Measurements from ENCODE around the gene TMC1. TPM values are rescaled to one million over a fixed set of nuclear protein-coding genes. Genes with fewer than 3 reads are reported as not detected.

Gene TMC1
- total and polyA plus RNA-seq, 10 of the 15 experiments (the other 5 are each of a cell fraction or from before 2014, with no cell fraction given) = 0.06 to 0.94 (median 0.40) TPM; not detected in 1

DNA sequence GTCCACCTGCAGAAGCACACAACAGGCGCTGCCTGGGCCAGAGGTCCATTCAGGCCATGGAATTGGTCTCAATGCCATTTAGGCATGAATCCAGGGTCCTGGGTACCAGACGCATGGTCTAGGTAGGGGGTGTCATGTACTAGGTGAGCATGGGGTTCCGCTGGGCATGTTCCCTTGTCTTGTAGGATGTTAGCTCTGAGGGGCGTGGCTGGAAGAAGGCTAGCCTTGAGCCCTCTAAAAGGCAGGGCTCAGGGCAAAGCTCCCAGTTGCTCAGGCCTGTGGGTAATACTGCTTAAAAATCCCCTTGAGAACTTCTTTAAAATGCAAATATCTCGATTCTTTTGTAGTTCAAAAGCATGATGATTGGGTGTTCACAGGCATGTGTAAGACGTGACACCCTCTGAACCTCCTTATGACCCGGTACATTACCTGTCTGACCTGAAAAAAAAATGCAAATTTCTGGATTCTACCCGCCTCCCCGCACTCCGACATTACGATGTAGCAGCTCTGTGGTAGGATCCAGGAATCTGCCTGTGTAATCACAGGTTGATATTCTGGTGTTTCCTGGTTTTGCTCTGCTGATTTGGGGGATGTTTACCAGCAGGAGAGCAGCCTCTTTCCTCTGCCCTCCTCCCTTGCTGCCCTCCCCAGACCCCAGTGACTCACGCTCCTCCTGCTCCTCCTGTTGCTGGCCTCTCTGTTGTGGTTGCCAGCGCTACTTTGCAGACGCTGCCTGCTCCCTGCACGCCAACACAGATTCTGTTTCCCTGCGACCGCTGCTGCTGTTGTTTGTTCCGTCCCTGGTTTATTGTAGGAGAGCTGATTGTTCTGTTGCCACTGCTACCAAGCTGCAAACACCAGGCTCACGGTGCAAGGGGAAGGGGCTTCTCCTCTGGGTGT is 5.7 kb downstream of the TMC1 start (continued):
- TF ChIP-seq WRNIP1 (IDR thresholded peaks at IDR 0.05; ENCODE audit: borderline replicate concordance, low read depth, low read length) (no peak), TARDBP (IDR thresholded peaks at IDR 0.05; ENCODE audit: borderline replicate concordance) (peak; percentile 69; the same call in 1 of the 2 replicates), RUNX3 (IDR thresholded peaks at IDR 0.05; ENCODE audit: low read length) (peak; percentile 92), NRF1 (conservative IDR thresholded peaks at IDR 0.05; ENCODE audit: low read depth, low read length) (no peak), ZBED1 (IDR thresholded peaks at IDR 0.05; ENCODE audit: borderline replicate concordance) (no peak; the same call in 1 of the 2 replicates), MTA2 (IDR thresholded peaks at IDR 0.05; ENCODE audit: low read depth) (peak; percentile 71), PAX5 (IDR thresholded peaks at IDR 0.05; ENCODE audit: borderline replicate concordance, low read depth, low read length) (peak; percentile 90), STAT1 (conservative IDR thresholded peaks at IDR 0.05) (no peak), ZNF622 (IDR thresholded peaks at IDR 0.05) (no peak), CEBPB (IDR thresholded peaks at IDR 0.05; ENCODE audit: borderline replicate concordance in 1 of 2, low read depth in 2 of 2, low read length in 2 of 2) (no peak), IRF4 (IDR thresholded peaks at IDR 0.05; ENCODE audit: low read depth, low read length) (0 out of 2 replicates have a peak, but pooled peaks have one; percentile 33), POU2F2 (IDR thresholded peaks at IDR 0.05; ENCODE audit: borderline replicate concordance, low read depth, low read length) (peak; percentile 90), EZH2 (IDR thresholded peaks at IDR 0.05; ENCODE audit: borderline replicate concordance, control insufficient read depth, low read depth, low read length) (no peak), CREB1 (IDR thresholded peaks at IDR 0.05; ENCODE audit: low read depth) (peak; percentile 72; the same call in 1 of the 2 replicates), BMI1 (IDR thresholded peaks at IDR 0.05; ENCODE audit: borderline replicate concordance) (no peak)
- TF ChIP-seq, protein P1, sequence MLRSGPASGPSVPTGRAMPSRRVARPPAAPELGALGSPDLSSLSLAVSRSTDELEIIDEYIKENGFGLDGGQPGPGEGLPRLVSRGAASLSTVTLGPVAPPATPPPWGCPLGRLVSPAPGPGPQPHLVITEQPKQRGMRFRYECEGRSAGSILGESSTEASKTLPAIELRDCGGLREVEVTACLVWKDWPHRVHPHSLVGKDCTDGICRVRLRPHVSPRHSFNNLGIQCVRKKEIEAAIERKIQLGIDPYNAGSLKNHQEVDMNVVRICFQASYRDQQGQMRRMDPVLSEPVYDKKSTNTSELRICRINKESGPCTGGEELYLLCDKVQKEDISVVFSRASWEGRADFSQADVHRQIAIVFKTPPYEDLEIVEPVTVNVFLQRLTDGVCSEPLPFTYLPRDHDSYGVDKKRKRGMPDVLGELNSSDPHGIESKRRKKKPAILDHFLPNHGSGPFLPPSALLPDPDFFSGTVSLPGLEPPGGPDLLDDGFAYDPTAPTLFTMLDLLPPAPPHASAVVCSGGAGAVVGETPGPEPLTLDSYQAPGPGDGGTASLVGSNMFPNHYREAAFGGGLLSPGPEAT (IDR thresholded peaks at IDR 0.05; ENCODE audit: low read depth) = peak; percentile 75; the same call in 1 of the 2 replicates
- TF ChIP-seq, protein P2, sequence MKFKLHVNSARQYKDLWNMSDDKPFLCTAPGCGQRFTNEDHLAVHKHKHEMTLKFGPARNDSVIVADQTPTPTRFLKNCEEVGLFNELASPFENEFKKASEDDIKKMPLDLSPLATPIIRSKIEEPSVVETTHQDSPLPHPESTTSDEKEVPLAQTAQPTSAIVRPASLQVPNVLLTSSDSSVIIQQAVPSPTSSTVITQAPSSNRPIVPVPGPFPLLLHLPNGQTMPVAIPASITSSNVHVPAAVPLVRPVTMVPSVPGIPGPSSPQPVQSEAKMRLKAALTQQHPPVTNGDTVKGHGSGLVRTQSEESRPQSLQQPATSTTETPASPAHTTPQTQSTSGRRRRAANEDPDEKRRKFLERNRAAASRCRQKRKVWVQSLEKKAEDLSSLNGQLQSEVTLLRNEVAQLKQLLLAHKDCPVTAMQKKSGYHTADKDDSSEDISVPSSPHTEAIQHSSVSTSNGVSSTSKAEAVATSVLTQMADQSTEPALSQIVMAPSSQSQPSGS (IDR thresholded peaks at IDR 0.05; ENCODE audit: low read length) = peak; percentile 66; the same call in 1 of the 2 replicates
- TF ChIP-seq, protein P3, sequence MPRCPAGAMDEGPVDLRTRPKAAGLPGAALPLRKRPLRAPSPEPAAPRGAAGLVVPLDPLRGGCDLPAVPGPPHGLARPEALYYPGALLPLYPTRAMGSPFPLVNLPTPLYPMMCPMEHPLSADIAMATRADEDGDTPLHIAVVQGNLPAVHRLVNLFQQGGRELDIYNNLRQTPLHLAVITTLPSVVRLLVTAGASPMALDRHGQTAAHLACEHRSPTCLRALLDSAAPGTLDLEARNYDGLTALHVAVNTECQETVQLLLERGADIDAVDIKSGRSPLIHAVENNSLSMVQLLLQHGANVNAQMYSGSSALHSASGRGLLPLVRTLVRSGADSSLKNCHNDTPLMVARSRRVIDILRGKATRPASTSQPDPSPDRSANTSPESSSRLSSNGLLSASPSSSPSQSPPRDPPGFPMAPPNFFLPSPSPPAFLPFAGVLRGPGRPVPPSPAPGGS (IDR thresholded peaks at IDR 0.05; ENCODE audit: borderline replicate concordance, insufficient read depth, low read depth, low read length, poor library complexity, severe bottlenecking) = peak; percentile 34
- TF ChIP-seq, protein P4, sequence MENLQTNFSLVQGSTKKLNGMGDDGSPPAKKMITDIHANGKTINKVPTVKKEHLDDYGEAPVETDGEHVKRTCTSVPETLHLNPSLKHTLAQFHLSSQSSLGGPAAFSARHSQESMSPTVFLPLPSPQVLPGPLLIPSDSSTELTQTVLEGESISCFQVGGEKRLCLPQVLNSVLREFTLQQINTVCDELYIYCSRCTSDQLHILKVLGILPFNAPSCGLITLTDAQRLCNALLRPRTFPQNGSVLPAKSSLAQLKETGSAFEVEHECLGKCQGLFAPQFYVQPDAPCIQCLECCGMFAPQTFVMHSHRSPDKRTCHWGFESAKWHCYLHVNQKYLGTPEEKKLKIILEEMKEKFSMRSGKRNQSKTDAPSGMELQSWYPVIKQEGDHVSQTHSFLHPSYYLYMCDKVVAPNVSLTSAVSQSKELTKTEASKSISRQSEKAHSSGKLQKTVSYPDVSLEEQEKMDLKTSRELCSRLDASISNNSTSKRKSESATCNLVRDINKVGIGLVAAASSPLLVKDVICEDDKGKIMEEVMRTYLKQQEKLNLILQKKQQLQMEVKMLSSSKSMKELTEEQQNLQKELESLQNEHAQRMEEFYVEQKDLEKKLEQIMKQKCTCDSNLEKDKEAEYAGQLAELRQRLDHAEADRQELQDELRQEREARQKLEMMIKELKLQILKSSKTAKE (IDR thresholded peaks at IDR 0.05; ENCODE audit: low read depth, poor library complexity, severe bottlenecking) = peak; percentile 81

All from GM12878 (cell line).